ENCODE data around the gene GRHL1. TPM values are rescaled to one million over a fixed set of nuclear protein-coding genes. Genes with fewer than 3 reads are reported as not detected.

Gene GRHL1
- total RNA-seq, 1 experiment from 2014 or later = 2.7 TPM

- no peak for TF ChIP-seq USF2 (CRISPR knock-in tag; IDR thresholded peaks at IDR 0.05)
These were observed 71.0 kb downstream of the GRHL1 start (continued) for GRCh38 chr2:10022445-10022844.

- Mint-ChIP-seq H3K27me3 (ENCODE audit: low read depth) (no peaks in the 10 kb centered on the region; the same call in 1 of the 2 replicates), H3K9me3 (no peaks in the 10 kb centered on the region), H3K36me3 (no peaks in the 10 kb centered on the region), H3K4me1 (no peaks in the 10 kb centered on the region), H3K4me3 (no peak overlapping the region), H3K27ac (no peak overlapping the region)
- CTCF ChIA-PET = interaction anchor here (0.6 to 2.3 kb wide), 3 partner anchors 32 to 81 kb away, joined by 3 to 13 read pairs (median 3); no protein-coding TSS in a partner anchor
- POLR2A ChIA-PET = no interaction called here
- DNase-seq (ENCODE audit: low spot score) = no peak
- TF ChIP-seq TEAD1 (CRISPR knock-in tag; IDR thresholded peaks at IDR 0.05) (no peak), ZNF512 (CRISPR knock-in tag; IDR thresholded peaks at IDR 0.05; ENCODE audit: borderline replicate concordance) (no peak), ATF1 (CRISPR knock-in tag; IDR thresholded peaks at IDR 0.05) (no peak), TCF7 (CRISPR knock-in tag; IDR thresholded peaks at IDR 0.05; ENCODE audit: low read depth) (no peak), TEAD4 (CRISPR knock-in tag; IDR thresholded peaks at IDR 0.05) (no peak), NR3C1 (CRISPR knock-in tag; conservative IDR thresholded peaks at IDR 0.05; ENCODE audit: low read depth) (no peak), MAX (CRISPR knock-in tag; IDR thresholded peaks at IDR 0.05) (no peak), STAT6 (CRISPR knock-in tag; conservative IDR thresholded peaks at IDR 0.05; ENCODE audit: low read depth) (no peak), CBFB (CRISPR knock-in tag; IDR thresholded peaks at IDR 0.05; ENCODE audit: low read depth) (no peak), KAT7 (CRISPR knock-in tag; IDR thresholded peaks at IDR 0.05; ENCODE audit: borderline replicate concordance) (no peak), ATF6 (CRISPR knock-in tag; IDR thresholded peaks at IDR 0.05) (no peak), IRF2 (CRISPR knock-in tag; IDR thresholded peaks at IDR 0.05; ENCODE audit: borderline replicate concordance, low read depth) (no peak), RELA (CRISPR knock-in tag; IDR thresholded peaks at IDR 0.05; ENCODE audit: borderline replicate concordance) (no peak), GTF2I (CRISPR knock-in tag; conservative IDR thresholded peaks at IDR 0.05) (no peak), ETV6 (CRISPR knock-in tag; IDR thresholded peaks at IDR 0.05) (no peak), FOXJ3 (CRISPR knock-in tag; IDR thresholded peaks at IDR 0.05; ENCODE audit: borderline replicate concordance) (no peak)
- no peak for ATAC-seq
These were observed 71.6 kb downstream of the GRHL1 start for GRCh38 chr2:10022966-10023662.
